A549 (cell line): ENCODE data around the gene MEGF8. TPM values are rescaled to one million over a fixed set of nuclear protein-coding genes. Genes with fewer than 3 reads are reported as not detected.

ENCODE experiments used
- ATAC-seq, 2 experiments: fragments of 200-7000 bp in 1 of 2; fragments of >200 bp in 1 of 2; cut with Nextera tagmentation in 1 of 2; cut with Tn5 transposase in 1 of 2; 3 replicates each; pipeline versions ENCODE4 v1.8.0 to v1.9.1; 2018 to 2020; ENCODE audit warnings: mild to moderate bottlenecking in 1 of 2, moderate library complexity in 1 of 2
- CTCF ChIA-PET: fragments of 300-600 bp; sonication (Branson Sonifier 250); formaldehyde crosslinking; extraction: SDS; loops from one replicate; lab custom pipeline; 2021; ENCODE audit warnings: antibody characterized with exemption, inconsistent platforms; lab: Yijun Ruan, JAX
- POLR2A ChIA-PET: fragments of 350-600 bp; formaldehyde crosslinking; extraction: SDS; loops from one replicate; lab custom pipeline; 2021; ENCODE audit warnings: antibody characterized with exemption, inconsistent platforms; lab: Yijun Ruan, JAX
- DNase-seq, 2 experiments: peaks; one replicate each; pipeline versions ENCODE4 v3.0.0 to v3.0.0-alpha.2; 2011 to 2016; ENCODE audit warnings: low read depth in 1 of 2, low spot score in 1 of 2
- FAIRE-seq: peaks from 2 replicates; lab custom pipeline; 2011; peaks lifted over from hg19 to GRCh38; lab: Jason Lieb, UNC
- H3K27ac ChIP-seq, 2 experiments: fragments of >200 bp; sonication (Bioruptor Twin); formaldehyde crosslinking; 3 replicates each; pipeline ENCODE4 v1.5.1; 2016 to 2017
- H3K4me1 ChIP-seq: fragments of >200 bp; sonication (Bioruptor Twin); formaldehyde crosslinking; 3 replicates; pipeline ENCODE4 v1.6.1; 2016
- H3K4me2 ChIP-seq: fragments of >200 bp; sonication (Bioruptor Twin); formaldehyde crosslinking; 3 replicates; pipeline ENCODE4 v1.6.1; 2016
- H3K4me3 ChIP-seq: fragments of >200 bp; sonication (Bioruptor Twin); formaldehyde crosslinking; 3 replicates; pipeline ENCODE4 v1.5.1; 2016
- H3K9me3 ChIP-seq: fragments of >200 bp; sonication (Bioruptor Twin); formaldehyde crosslinking; 3 replicates; pipeline ENCODE4 v1.6.1; 2016
- CBX8 ChIP-seq: fragments of 200-600 bp; sonication (generic); IDR thresholded peaks from 2 replicates; pipeline ENCODE4 v1.6.1; 2016
- CHD2 ChIP-seq: fragments of 150-350 bp; IDR thresholded peaks from 2 replicates; pipeline ENCODE4 v1.6.1; 2014; ENCODE audit warnings: low read length; ENCODE audit not compliant: partially characterized antibody
- ELK1 ChIP-seq: fragments of 150-350 bp; IDR thresholded peaks from 2 replicates; pipeline ENCODE4 v1.6.1; 2014; ENCODE audit warnings: low read depth, mild to moderate bottlenecking, low read length
- FOSB ChIP-seq: fragments of 250-450 bp; sonication (Bioruptor Pico); IDR thresholded peaks from 2 replicates; pipeline ENCODE4 v1.5.0; 2020; ENCODE audit warnings: mild to moderate bottlenecking, moderate library complexity
- FOXS1 ChIP-seq: fragments of 250-450 bp; sonication (Bioruptor Pico); IDR thresholded peaks from 2 replicates; pipeline ENCODE4 v1.5.0; 2020; ENCODE audit warnings: mild to moderate bottlenecking, moderate library complexity
- HDAC2 ChIP-seq: fragments of 200-600 bp; sonication (generic); IDR thresholded peaks from 2 replicates; pipeline ENCODE4 v1.6.1; 2016
- HMGXB4 ChIP-seq: fragments of 250-450 bp; sonication (Bioruptor Pico); IDR thresholded peaks from 2 replicates; pipeline ENCODE4 v1.5.0; 2021; ENCODE audit warnings: mild to moderate bottlenecking, moderate library complexity, borderline replicate concordance
- HOXB13 ChIP-seq: fragments of 250-450 bp; sonication (Bioruptor Pico); IDR thresholded peaks from 2 replicates; pipeline ENCODE4 v1.5.0; 2020; ENCODE audit warnings: low read depth, mild to moderate bottlenecking, moderate library complexity
- HOXB5 ChIP-seq: fragments of 250-450 bp; sonication (Bioruptor Pico); IDR thresholded peaks from 2 replicates; pipeline ENCODE4 v1.5.0; 2020; ENCODE audit warnings: mild to moderate bottlenecking, moderate library complexity
- KDM1A ChIP-seq: fragments of 200-600 bp; sonication (generic); IDR thresholded peaks from 2 replicates; pipeline ENCODE4 v1.6.1; 2016; ENCODE audit warnings: low read depth, mild to moderate bottlenecking
- MAFK ChIP-seq: fragments of 450-650 bp; IDR thresholded peaks from 2 replicates; pipeline ENCODE4 v1.6.1; 2014; ENCODE audit not compliant: partially characterized antibody
- NPAS2 ChIP-seq: fragments of 250-450 bp; sonication (Bioruptor Pico); IDR thresholded peaks from 2 replicates; pipeline ENCODE4 v1.8.0; 2022; ENCODE audit warnings: mild to moderate bottlenecking, moderate library complexity, borderline replicate concordance
- NR3C1 ChIP-seq: fragments of >200 bp; sonication (Bioruptor Twin); formaldehyde crosslinking; IDR thresholded peaks from 3 replicates; pipeline ENCODE4 v1.6.1; 2017
- PBX3 ChIP-seq: IDR thresholded peaks from 2 replicates; pipeline ENCODE4 v1.6.1; 2012
- POLR2AphosphoS2 ChIP-seq: conservative IDR thresholded peaks from 2 replicates; pipeline ENCODE4 v1.6.1; 2012; ENCODE audit warnings: low read length, improper control_type of control experiment, inconsistent platforms
- RCOR1 ChIP-seq: fragments of 150-350 bp; IDR thresholded peaks from 2 replicates; pipeline ENCODE4 v1.6.1; 2014; ENCODE audit warnings: antibody characterized with exemption, low read length, low read depth
- RFX5 ChIP-seq: fragments of 450-650 bp; IDR thresholded peaks from 2 replicates; pipeline ENCODE4 v1.7.1; 2014; ENCODE audit warnings: antibody characterized with exemption, mild to moderate bottlenecking, moderate library complexity
- SMC3 ChIP-seq: fragments of >200 bp; sonication (Bioruptor Twin); formaldehyde crosslinking; IDR thresholded peaks from 3 replicates; pipeline ENCODE4 v1.6.1; 2018; ENCODE audit warnings: inconsistent platforms
- SREBF2 ChIP-seq: fragments of 450-650 bp; IDR thresholded peaks from 2 replicates; pipeline ENCODE4 v1.6.1; 2014; ENCODE audit warnings: mild to moderate bottlenecking, moderate library complexity
- TFCP2L1 ChIP-seq: fragments of 250-450 bp; sonication (Bioruptor Pico); IDR thresholded peaks from 2 replicates; pipeline ENCODE4 v1.5.0; 2021; ENCODE audit warnings: mild to moderate bottlenecking
- TP53 ChIP-seq: fragments of 250-450 bp; sonication (Bioruptor Pico); IDR thresholded peaks from 2 replicates; pipeline ENCODE4 v1.5.0; 2021; ENCODE audit warnings: mild to moderate bottlenecking, moderate library complexity
- USF2 ChIP-seq: fragments of 450-650 bp; IDR thresholded peaks from 2 replicates; pipeline ENCODE4 v1.6.1; 2014; ENCODE audit warnings: antibody characterized with exemption
- ZC3H11A ChIP-seq: fragments of 450-650 bp; IDR thresholded peaks from 2 replicates; pipeline ENCODE4 v1.6.1; 2014; ENCODE audit warnings: antibody characterized with exemption, mild to moderate bottlenecking
- ZFP36 ChIP-seq: fragments of 450-650 bp; IDR thresholded peaks from 2 replicates; pipeline ENCODE4 v1.6.1; 2014; ENCODE audit warnings: borderline replicate concordance; ENCODE audit not compliant: partially characterized antibody
- ZNF302 ChIP-seq: fragments of 250-450 bp; sonication (Bioruptor Pico); IDR thresholded peaks from 2 replicates; pipeline ENCODE4 v1.9.0; 2021; ENCODE audit warnings: inconsistent platforms, mild to moderate bottlenecking, moderate library complexity
- WGBS: methylation state at CpG from one replicate; pipeline ENCODE4 v1.1.6; 2017; ENCODE audit errors: missing lambda C conversion rate; 5-methylcytosine and 5-hydroxymethylcytosine counted together
- polyA plus RNA-seq, 4 experiments: library from polyadenylated mRNA; depleted of rRNA in 3 of 4; stranded (reverse); fragments of >200 nt; fragmentation: RNase III in 1 of 4; extraction: RNeasy Plus Mini Kit Qiagen cat#74134 plus additional on column Dnase treatment in 1 of 4; gene quantifications; 2 replicates in 3 of 4; 3 replicates in 1 of 4; pipeline ENCODE4 v1.2.3, GENCODE V29; 2011 to 2017

Gene MEGF8
- polyA plus RNA-seq, 2 of the 4 experiments (the other 2 are of a cell fraction) = 10.4 to 27.2 TPM

- H3K4me3 ChIP-seq = no peak overlapping the region
- FAIRE-seq (no peak), DNase-seq (no peak), ATAC-seq (no peak)
- CTCF ChIA-PET = interaction anchor here (0.9 to 1.6 kb wide), 4 partner anchors 31 to 63 kb away, joined by 3 to 4 read pairs (median 4); no protein-coding TSS in a partner anchor
- H3K4me2 ChIP-seq = no peak overlapping the region
- H3K27ac ChIP-seq = no peak overlapping the region
- POLR2A ChIA-PET = no interaction called here
- no peak for TF ChIP-seq USF2
- no peak for TF ChIP-seq HOXB5
- no peak for TF ChIP-seq KDM1A
- no peak for TF ChIP-seq NPAS2 (CRISPR knock-in tag)
- no peak for TF ChIP-seq MAFK
- TF ChIP-seq TP53 (CRISPR knock-in tag) = no peak
- no peak for TF ChIP-seq FOXS1 (CRISPR knock-in tag)
- TF ChIP-seq CBX8 = no peak
- no peak for TF ChIP-seq RCOR1
- no peak for TF ChIP-seq FOSB (CRISPR knock-in tag)
- TF ChIP-seq HDAC2 = no peak
- no peak for TF ChIP-seq SREBF2
- no peak for TF ChIP-seq PBX3
- no peak for TF ChIP-seq ELK1
- H3K4me1 ChIP-seq = no peaks in the 10 kb centered on the region
- 93% methylated on average over 15 of the region's 15 CpGs for WGBS
- H3K9me3 ChIP-seq = no peaks in the 10 kb centered on the region
These were observed 31.3 kb downstream of the MEGF8 start for GRCh38 chr19:42356686-42357085.

- CTCF ChIA-PET = interaction anchor here (0.6 to 1.6 kb wide), 4 partner anchors 16 to 62 kb away, joined by 3 to 4 read pairs (median 4); no protein-coding TSS in a partner anchor
- FAIRE-seq (no peak), DNase-seq (no peak), ATAC-seq (no peak)
- TF ChIP-seq FOXS1 (CRISPR knock-in tag) (no peak), KDM1A (no peak), SMC3 (no peak), SREBF2 (no peak), CHD2 (no peak)
- Histone ChIP-seq H3K27ac (no peak overlapping the region), H3K4me2 (no peak overlapping the region), H3K9me3 (no peaks in the 10 kb centered on the region), H3K4me1 (no peaks in the 10 kb centered on the region), H3K4me3 (no peak overlapping the region)
- 82% methylated on average over 12 of the region's 12 CpGs for WGBS
- POLR2A ChIA-PET = no interaction called here
These were observed 31.9 kb downstream of the MEGF8 start for GRCh38 chr19:42357290-42357689.

GRCh38 chr19:42360787-42361544 is 35.5 kb downstream of the MEGF8 start:
- CTCF ChIA-PET = interaction anchor here (0.6 to 2.5 kb wide), 8 partner anchors 10 to 33 kb away, joined by 3 to 9 read pairs (median 4); no protein-coding TSS in a partner anchor

GRCh38 chr19:42361545-42361910 is 36.1 kb downstream of the MEGF8 start:
- ATAC-seq = peak in 1 of 2 experiments; percentile 8; a peak in 1 of 6 replicates
- ChIA-PET CTCF (interaction anchor here (0.9 to 2.5 kb wide), 7 partner anchors 12 to 34 kb away, joined by 3 to 9 read pairs (median 5); no protein-coding TSS in a partner anchor), POLR2A (no interaction called here)
- Histone ChIP-seq H3K27ac (no peak overlapping the region), H3K4me1 (no peaks in the 10 kb centered on the region), H3K4me3 (no peak overlapping the region), H3K4me2 (no peak overlapping the region), H3K9me3 (peaks cover 13% of the 10 kb centered on the region)
- WGBS = 73% methylated on average over 7 of the region's 7 CpGs
- no peak for FAIRE-seq
- no peak for DNase-seq
- TF ChIP-seq RFX5 (no peak), HOXB13 (CRISPR knock-in tag) (no peak), ZC3H11A (no peak), POLR2AphosphoS2 (no peak), NR3C1 (no peak), HMGXB4 (no peak), ZFP36 (no peak), CHD2 (no peak), TFCP2L1 (no peak), ZNF302 (CRISPR knock-in tag) (no peak)

More at GRCh38 chr19:42360787-42361544, 35.5 kb downstream of the MEGF8 start:
- Histone ChIP-seq H3K4me2 (no peak overlapping the region), H3K9me3 (peaks cover 13% of the 10 kb centered on the region), H3K4me3 (no peak overlapping the region), H3K4me1 (no peaks in the 10 kb centered on the region), H3K27ac (no peak overlapping the region)
- no peak for FAIRE-seq
- TF ChIP-seq NPAS2 (CRISPR knock-in tag) = no peak
- 82% methylated on average over 16 of the region's 16 CpGs for WGBS
- POLR2A ChIA-PET = interaction anchor here (0.7 kb wide), 1 partner anchor 137 kb away, joined by 4 read pairs; no protein-coding TSS in a partner anchor
- ATAC-seq = peak; percentile 31 to 41; a peak in 4 of 6 replicates
- no peak for DNase-seq
